Activated naive CD8-positive, alpha-beta T cell treated with anti-CD3 and anti-CD28 coated beads for 36 hours (primary cell): Measurements from ENCODE around the gene BRD8. TPM values are rescaled to one million over a fixed set of nuclear protein-coding genes. Genes with fewer than 3 reads are reported as not detected.
"Not testable (repeated sequence)": the region's sequence is repeated elsewhere in the genome, so short reads cannot be mapped to it uniquely, and the experiment has no call there.

Experiments used
- DNase-seq: peaks from one replicate; pipeline ENCODE4 v3.0.0; 2021
- H3K27ac Mint-ChIP-seq: one replicate; pipeline ENCODE4 v1.8.0; 2022; ENCODE audit warnings: mild to moderate bottlenecking, moderate library complexity, mixed read lengths
- H3K27me3 Mint-ChIP-seq: one replicate; pipeline ENCODE4 v1.8.0; 2022; ENCODE audit warnings: mild to moderate bottlenecking, mixed read lengths
- H3K36me3 Mint-ChIP-seq: one replicate; pipeline ENCODE4 v1.8.0; 2021; ENCODE audit warnings: mild to moderate bottlenecking, mixed read lengths
- H3K4me1 Mint-ChIP-seq: one replicate; pipeline ENCODE4 v1.8.0; 2021; ENCODE audit warnings: mixed read lengths
- H3K4me3 Mint-ChIP-seq: one replicate; pipeline ENCODE4 v1.8.0; 2022; ENCODE audit warnings: mild to moderate bottlenecking, moderate library complexity, mixed read lengths
- H3K9me3 Mint-ChIP-seq: one replicate; pipeline ENCODE4 v1.8.0; 2022; ENCODE audit warnings: mixed read lengths
- total RNA-seq, 2 experiments: library from RNA; stranded (reverse); gene quantifications; one replicate each; pipeline ENCODE4 v1.2.3, GENCODE V29; 2021

Gene BRD8, protein sequence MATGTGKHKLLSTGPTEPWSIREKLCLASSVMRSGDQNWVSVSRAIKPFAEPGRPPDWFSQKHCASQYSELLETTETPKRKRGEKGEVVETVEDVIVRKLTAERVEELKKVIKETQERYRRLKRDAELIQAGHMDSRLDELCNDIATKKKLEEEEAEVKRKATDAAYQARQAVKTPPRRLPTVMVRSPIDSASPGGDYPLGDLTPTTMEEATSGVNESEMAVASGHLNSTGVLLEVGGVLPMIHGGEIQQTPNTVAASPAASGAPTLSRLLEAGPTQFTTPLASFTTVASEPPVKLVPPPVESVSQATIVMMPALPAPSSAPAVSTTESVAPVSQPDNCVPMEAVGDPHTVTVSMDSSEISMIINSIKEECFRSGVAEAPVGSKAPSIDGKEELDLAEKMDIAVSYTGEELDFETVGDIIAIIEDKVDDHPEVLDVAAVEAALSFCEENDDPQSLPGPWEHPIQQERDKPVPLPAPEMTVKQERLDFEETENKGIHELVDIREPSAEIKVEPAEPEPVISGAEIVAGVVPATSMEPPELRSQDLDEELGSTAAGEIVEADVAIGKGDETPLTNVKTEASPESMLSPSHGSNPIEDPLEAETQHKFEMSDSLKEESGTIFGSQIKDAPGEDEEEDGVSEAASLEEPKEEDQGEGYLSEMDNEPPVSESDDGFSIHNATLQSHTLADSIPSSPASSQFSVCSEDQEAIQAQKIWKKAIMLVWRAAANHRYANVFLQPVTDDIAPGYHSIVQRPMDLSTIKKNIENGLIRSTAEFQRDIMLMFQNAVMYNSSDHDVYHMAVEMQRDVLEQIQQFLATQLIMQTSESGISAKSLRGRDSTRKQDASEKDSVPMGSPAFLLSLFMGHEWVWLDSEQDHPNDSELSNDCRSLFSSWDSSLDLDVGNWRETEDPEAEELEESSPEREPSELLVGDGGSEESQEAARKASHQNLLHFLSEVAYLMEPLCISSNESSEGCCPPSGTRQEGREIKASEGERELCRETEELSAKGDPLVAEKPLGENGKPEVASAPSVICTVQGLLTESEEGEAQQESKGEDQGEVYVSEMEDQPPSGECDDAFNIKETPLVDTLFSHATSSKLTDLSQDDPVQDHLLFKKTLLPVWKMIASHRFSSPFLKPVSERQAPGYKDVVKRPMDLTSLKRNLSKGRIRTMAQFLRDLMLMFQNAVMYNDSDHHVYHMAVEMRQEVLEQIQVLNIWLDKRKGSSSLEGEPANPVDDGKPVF
- total RNA-seq: 10 to 100 TPM; 51.5 to 58.8 TPM

DNA sequence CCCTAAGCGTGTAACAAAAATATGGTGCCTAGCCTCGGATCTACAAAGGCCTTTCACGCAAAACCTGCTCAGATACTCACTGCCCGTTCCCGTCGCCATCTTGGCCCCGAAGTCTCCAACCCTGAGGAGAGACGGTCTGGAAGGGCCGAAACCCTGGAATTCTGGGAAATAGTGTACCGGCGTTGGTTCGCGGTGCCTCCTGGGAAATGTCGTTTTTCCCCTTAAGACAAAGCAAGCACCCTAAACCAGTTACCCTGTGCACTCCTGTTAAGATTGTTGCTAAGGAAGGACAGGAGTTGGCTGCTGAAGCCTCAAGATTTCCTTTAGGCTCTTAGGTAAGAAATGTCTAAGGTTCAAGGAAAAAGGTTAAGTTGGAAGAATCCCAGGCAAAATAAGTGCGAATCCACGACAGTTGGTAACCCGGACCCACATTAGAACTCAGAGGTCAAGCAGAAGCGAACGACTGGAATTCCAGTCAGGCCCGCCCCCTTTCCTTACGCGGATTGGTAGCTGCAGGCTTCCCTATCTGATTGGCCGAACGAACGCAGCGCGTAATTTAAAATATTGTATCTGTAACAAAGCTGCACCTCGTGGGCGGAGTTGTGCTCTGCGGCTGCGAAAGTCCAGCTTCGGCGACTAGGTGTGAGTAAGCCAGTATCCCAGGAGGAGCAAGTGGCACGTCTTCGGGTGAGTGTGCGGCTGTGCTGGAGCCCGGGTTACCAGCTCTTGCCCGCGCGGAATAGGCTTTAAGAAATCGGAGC lies at the start of gene BRD8, which contains the start of gene KIF20A:
TSS of gene BRD8 (minus strand) at position 115 of the 761 bp plus-strand sequence. CDS start at position 99, 16 bp downstream.
TSS of gene KIF20A (plus strand) at position 597 of the 761 bp plus-strand sequence. CDS start 569 bp downstream, outside the sequence.
- Mint-ChIP-seq H3K27me3 (no peaks in the 10 kb centered on the region), H3K9me3 (no peaks in the 10 kb centered on the region), H3K27ac (peak within 1 kb of the TSS; percentile 45), H3K4me3 (no peak within 1 kb of the TSS), H3K36me3 (peaks cover 18% of the 10 kb centered on the region), H3K4me1 (peaks cover 18% of the 10 kb centered on the region)
- DNase-seq: peak; percentile 89

DNA sequence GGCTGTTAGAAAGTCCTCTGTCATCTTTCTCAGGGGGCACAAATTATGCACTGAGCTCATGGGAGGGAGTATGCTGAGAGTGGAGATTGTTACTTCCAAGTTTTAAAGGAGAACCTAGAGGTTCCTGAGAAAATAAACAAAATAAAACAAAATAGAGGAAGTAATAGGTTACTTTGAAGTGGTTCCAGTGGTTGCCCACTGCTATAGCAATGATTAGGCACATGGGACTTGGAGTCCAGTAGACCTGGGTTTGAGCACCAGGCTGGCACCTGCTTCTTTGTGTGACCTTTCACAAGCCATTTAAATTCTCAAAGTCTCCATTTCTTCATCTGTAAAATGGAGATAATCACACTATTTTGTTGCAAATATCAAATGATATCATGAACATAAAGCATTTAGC lies 48.5 kb upstream of the BRD8 start:
- Mint-ChIP-seq H3K36me3 (no peaks in the 10 kb centered on the region), H3K4me1 (peaks cover 5% of the 10 kb centered on the region), H3K4me3 (no peak overlapping the region), H3K27ac (no peak overlapping the region), H3K27me3 (peaks cover 12% of the 10 kb centered on the region), H3K9me3 (peaks cover 2% of the 10 kb centered on the region)
- DNase-seq: no peak

DNA sequence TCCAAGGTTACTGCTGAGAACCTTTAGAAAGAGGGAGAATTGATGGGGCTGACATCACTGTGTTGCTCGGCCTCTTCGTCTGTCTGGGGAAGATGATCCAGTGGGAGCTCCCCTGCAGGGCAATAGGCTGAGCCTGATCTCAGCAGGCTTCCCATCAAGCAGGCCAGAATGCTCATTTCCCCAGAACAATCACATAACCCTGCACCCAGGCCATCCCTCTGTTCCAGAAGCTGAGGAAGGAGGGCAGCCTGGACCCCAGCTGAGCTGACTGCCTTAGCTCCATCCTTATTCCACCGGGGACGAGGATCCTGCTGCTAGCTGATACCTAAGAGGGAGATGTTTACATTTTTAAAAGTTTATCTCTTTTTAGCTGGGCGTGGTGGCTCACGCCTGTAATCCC lies 46.3 kb upstream of the BRD8 start:
- H3K9me3 Mint-ChIP-seq: peaks cover 2% of the 10 kb centered on the region
- H3K4me1 Mint-ChIP-seq: peaks cover 5% of the 10 kb centered on the region
- DNase-seq: no peak
- no peaks in the 10 kb centered on the region for H3K36me3 Mint-ChIP-seq
- no peak overlapping the region for H3K27ac Mint-ChIP-seq
- no peak overlapping the region for H3K4me3 Mint-ChIP-seq
- peaks cover 16% of the 10 kb centered on the region for H3K27me3 Mint-ChIP-seq

DNA sequence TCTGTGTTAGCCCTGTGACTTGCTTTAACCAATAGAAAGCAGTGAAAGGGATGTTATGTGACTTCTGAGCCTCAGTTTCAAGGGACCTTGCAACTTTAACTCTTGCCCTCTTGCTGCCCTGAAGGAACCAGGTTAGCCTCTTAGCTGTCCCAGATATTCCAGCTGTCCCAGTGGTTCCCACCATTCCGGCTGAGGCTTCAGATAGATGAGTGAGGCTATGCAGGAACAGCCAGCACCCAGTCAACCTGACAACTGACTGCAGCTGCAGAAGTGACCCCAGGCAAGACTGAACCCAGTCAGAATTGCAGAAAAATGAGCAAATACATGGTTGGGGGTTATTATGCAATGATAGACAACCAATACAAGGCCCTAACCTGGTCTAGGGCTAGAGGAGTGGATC lies 45.1 kb upstream of the BRD8 start:
- no peak overlapping the region for H3K4me3 Mint-ChIP-seq
- H3K9me3 Mint-ChIP-seq: peaks cover 2% of the 10 kb centered on the region
- H3K36me3 Mint-ChIP-seq: no peaks in the 10 kb centered on the region
- DNase-seq: no peak
- peaks cover 5% of the 10 kb centered on the region for H3K4me1 Mint-ChIP-seq
- no peak overlapping the region for H3K27ac Mint-ChIP-seq
- H3K27me3 Mint-ChIP-seq: peaks cover 16% of the 10 kb centered on the region

DNA sequence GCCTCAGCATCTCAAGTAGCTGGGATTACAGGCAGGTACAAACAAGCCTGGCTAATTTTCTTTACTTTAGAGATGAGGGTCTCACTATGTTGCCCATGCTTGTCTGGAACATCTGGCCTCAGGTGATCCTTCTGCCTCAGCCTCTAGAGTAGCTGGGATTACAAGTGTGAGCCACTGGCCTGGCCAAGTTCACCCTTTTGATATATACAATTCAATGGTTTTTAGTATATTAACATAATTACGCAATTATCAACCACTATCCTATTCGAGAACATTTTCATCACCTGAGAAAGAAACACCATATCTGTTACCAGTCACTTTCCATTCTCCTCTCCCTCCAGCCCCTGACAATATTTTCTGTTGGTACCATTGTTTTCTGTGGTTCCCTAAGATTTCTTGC lies 38.4 kb upstream of the BRD8 start:
- no peak overlapping the region for H3K4me3 Mint-ChIP-seq

GRCh38 chr5:138213161-138214029 lies 35.0 kb upstream of the BRD8 start, which contains the start of gene CDC23:
TSS of gene CDC23 (minus strand) at chr5:138213323. CDS start at chr5:138213312, 11 bp downstream.
- H3K4me3 Mint-ChIP-seq: peak within 1 kb of the TSS; percentile 100
- DNase-seq: peak; percentile 90
- H3K4me1 Mint-ChIP-seq: peaks cover 18% of the 10 kb centered on the region
- H3K27ac Mint-ChIP-seq: peak within 1 kb of the TSS; percentile 95
- H3K36me3 Mint-ChIP-seq: peaks cover 12% of the 10 kb centered on the region
- H3K9me3 Mint-ChIP-seq: no peaks in the 10 kb centered on the region
- H3K27me3 Mint-ChIP-seq: no peaks in the 10 kb centered on the region

More for the DNA sequence above, 38.4 kb upstream of the BRD8 start:
- H3K27me3 Mint-ChIP-seq: peaks cover 8% of the 10 kb centered on the region
- H3K4me1 Mint-ChIP-seq: peaks cover 11% of the 10 kb centered on the region
- no peak for DNase-seq
- H3K36me3 Mint-ChIP-seq: peaks cover 6% of the 10 kb centered on the region
- no peak overlapping the region for H3K27ac Mint-ChIP-seq
- no peaks in the 10 kb centered on the region for H3K9me3 Mint-ChIP-seq

GRCh38 chr5:138212828-138213160 lies 34.4 kb upstream of the BRD8 start:
- Mint-ChIP-seq H3K4me1 (peaks cover 22% of the 10 kb centered on the region), H3K9me3 (no peaks in the 10 kb centered on the region), H3K27me3 (no peaks in the 10 kb centered on the region), H3K27ac (peak overlapping the region; percentile 95), H3K4me3 (peak overlapping the region; percentile 100), H3K36me3 (peaks cover 15% of the 10 kb centered on the region)
- DNase-seq: no peak

GRCh38 chr5:138210985-138211384 lies 32.6 kb upstream of the BRD8 start:
- peaks cover 22% of the 10 kb centered on the region for H3K4me1 Mint-ChIP-seq
- H3K36me3 Mint-ChIP-seq: peaks cover 15% of the 10 kb centered on the region
- H3K9me3 Mint-ChIP-seq: no peaks in the 10 kb centered on the region
- no peaks in the 10 kb centered on the region for H3K27me3 Mint-ChIP-seq
- H3K4me3 Mint-ChIP-seq: no peak overlapping the region
- no peak for DNase-seq
- no peak overlapping the region for H3K27ac Mint-ChIP-seq

DNA sequence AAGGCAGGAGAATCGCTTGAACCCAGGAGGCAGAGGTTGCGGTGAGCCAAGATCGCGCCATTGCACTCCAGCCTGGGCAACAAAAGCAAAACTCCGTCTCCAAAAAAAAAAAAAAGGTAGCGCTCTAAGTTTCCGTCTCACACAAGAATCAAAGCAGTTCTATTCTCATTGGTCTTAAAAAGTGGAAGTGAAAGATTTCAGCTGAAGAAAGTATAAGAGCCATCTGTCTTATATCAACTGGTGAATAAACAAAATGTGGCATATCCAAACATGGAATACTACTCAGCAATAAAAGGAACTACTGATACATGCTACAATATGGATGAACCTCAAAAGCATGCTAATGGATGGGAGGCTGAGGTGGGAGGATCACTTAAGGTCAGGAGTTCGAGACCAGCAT lies 15.4 kb upstream of the BRD8 start:
- not testable (repeated sequence) for H3K4me1 Mint-ChIP-seq, DNase-seq, H3K27ac Mint-ChIP-seq, H3K27me3 Mint-ChIP-seq, H3K9me3 Mint-ChIP-seq, H3K4me3 Mint-ChIP-seq
- peaks cover 11% of the 10 kb centered on the region for H3K36me3 Mint-ChIP-seq

GRCh38 chr5:138192826-138193225 lies 14.4 kb upstream of the BRD8 start:
- Mint-ChIP-seq H3K4me1 (no peaks in the 10 kb centered on the region), H3K36me3 (peaks cover 9% of the 10 kb centered on the region), H3K27ac (no peak overlapping the region), H3K4me3 (no peak overlapping the region), H3K27me3 (no peaks in the 10 kb centered on the region), H3K9me3 (no peaks in the 10 kb centered on the region)
- DNase-seq: no peak

DNA sequence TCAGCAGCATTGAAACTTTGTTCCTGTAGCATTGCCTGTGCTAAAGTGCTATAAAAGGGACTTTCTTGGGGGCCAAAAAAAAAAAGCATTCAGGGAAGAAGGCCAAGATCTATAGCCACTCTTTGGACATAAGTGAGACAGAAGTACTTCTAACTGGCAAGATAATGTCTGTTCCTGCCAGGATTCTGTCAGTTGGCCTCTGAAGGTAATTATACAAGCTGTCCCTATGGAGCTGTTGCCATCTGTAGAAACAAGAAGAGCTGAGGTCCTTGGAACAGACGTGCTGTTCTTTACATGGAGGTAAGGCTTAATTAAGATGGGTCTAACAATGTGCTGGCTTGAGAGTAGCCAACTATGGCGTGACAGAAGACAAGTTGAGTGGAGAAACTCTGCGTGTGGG lies 10.2 kb upstream of the BRD8 start:
- H3K27me3 Mint-ChIP-seq: no peaks in the 10 kb centered on the region
- no peaks in the 10 kb centered on the region for H3K9me3 Mint-ChIP-seq
- no peak for DNase-seq
- H3K4me3 Mint-ChIP-seq: no peak overlapping the region
- peaks cover 2% of the 10 kb centered on the region for H3K36me3 Mint-ChIP-seq
- no peak overlapping the region for H3K27ac Mint-ChIP-seq
- no peaks in the 10 kb centered on the region for H3K4me1 Mint-ChIP-seq

DNA sequence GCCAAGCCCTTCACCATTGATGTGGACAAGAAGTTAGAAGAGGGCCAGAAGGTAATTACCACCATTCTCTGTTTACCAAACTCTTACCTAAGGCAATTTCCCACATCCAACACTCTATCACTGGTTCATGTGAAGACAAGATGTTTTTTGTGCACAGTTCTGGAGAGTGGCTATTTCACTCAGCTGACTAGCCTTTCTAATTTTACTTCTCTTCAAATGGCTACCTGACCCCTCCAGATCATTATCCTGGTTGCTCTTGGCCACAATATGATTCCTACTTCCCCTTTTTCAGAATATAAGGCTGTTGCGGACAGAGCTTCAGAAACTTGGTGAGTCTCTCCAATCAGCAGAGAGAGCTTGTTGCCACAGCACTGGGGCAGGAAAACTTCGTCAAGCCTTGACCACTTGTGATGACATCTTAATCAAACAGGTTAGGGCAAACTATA lies 7.6 kb upstream of the BRD8 start:
- Mint-ChIP-seq H3K4me1 (no peaks in the 10 kb centered on the region), H3K27ac (no peak overlapping the region), H3K27me3 (no peaks in the 10 kb centered on the region), H3K4me3 (no peak overlapping the region), H3K9me3 (no peaks in the 10 kb centered on the region), H3K36me3 (peaks cover 6% of the 10 kb centered on the region)
- no peak for DNase-seq

- Mint-ChIP-seq H3K9me3 (no peaks in the 10 kb centered on the region), H3K4me1 (peaks cover 5% of the 10 kb centered on the region), H3K36me3 (peaks cover 10% of the 10 kb centered on the region), H3K27ac (no peak overlapping the region), H3K27me3 (no peaks in the 10 kb centered on the region), H3K4me3 (no peak overlapping the region)
- DNase-seq: no peak
These were observed 4.4 kb upstream of the BRD8 start for GRCh38 chr5:138182808-138183207.
